DMS79 (cell line): ENCODE results near the gene GPR35.
"Not testable (repeated sequence)": the region's sequence is repeated elsewhere in the genome, so short reads cannot be mapped to it uniquely, and the experiment has no call there.

Source experiments
- DNase-seq: peaks from one replicate; lab custom pipeline; 2025; lab: John Stamatoyannopoulos, UW

The GPR35 gene

GRCh38 chr2:240662681-240663080 is 37.4 kb downstream of the GPR35 start:
- DNase-seq = no peak

GRCh38 chr2:240663546-240664190 is 38.4 kb downstream of the GPR35 start:
- DNase-seq = no peak

- DNase-seq = no peak
These were observed 39.3 kb downstream of the GPR35 start for GRCh38 chr2:240664622-240665021.

- DNase-seq = no peak
These were observed 45.1 kb downstream of the GPR35 start for GRCh38 chr2:240670402-240670801.

GRCh38 chr2:240670950-240671349 is 45.7 kb downstream of the GPR35 start:
- no peak for DNase-seq

- DNase-seq = no peak
These were observed 46.9 kb downstream of the GPR35 start for GRCh38 chr2:240672076-240672700.

GRCh38 chr2:240672701-240673190 is 47.5 kb downstream of the GPR35 start:
- DNase-seq = no peak

GRCh38 chr2:240674461-240675184 is 49.3 kb downstream of the GPR35 start:
- DNase-seq = not testable (repeated sequence)

- not testable (repeated sequence) for DNase-seq
These were observed 50.1 kb downstream of the GPR35 start for GRCh38 chr2:240675345-240675744.

- DNase-seq = not testable (repeated sequence)
These were observed 52.8 kb downstream of the GPR35 start for GRCh38 chr2:240678043-240678442.

- DNase-seq = not testable (repeated sequence)
These were observed 53.6 kb downstream of the GPR35 start for GRCh38 chr2:240678909-240679308.

- DNase-seq = not testable (repeated sequence)
These were observed 54.9 kb downstream of the GPR35 start for GRCh38 chr2:240680185-240680584.
